GM19099 (cell line): ENCODE data around the gene EFHC1.

Source experiments
- POLR2A ChIP-seq: IDR thresholded peaks from 3 replicates; pipeline ENCODE4 v1.6.1; 2011; ENCODE audit warnings: low read depth; ENCODE audit not compliant: insufficient read length; ENCODE audit errors: extremely low read depth

EFHC1 gene

DNA sequence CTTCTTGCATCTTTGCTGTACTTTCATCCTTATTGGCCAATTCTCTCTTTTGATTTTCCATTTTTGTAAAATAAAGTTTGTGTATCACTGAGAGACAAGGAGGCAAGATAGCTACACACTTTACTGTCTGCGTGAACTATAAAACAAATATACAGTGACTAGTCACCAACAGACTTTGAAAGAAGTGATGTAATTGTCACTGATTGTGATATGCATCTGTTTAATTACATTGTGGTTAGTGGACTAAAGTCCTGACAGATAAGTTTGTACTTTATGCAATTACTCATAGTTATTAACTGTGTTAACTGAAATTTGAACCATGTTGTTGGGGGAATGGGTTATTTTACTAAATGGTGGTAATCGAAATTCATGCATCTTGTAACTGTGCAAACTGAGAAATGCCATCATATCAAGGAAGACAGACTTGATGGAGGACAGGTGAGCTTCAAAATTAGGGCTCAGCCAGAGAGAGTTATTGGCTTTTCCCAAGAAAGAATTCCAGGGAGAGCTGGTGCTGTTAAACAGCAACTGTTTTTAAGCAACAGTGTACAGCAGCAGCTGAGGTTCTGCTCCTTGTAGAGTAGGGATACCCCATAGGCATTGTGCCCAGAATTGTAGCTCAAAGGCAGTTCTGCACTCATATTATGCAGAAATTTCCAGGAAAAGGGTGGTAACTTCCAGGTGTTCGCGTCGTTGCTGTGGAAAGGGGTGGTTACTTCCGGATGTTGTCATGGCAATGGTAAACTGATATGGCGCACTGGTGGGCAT is 62.9 kb downstream of the EFHC1 start:
- no peak for TF ChIP-seq POLR2A

DNA sequence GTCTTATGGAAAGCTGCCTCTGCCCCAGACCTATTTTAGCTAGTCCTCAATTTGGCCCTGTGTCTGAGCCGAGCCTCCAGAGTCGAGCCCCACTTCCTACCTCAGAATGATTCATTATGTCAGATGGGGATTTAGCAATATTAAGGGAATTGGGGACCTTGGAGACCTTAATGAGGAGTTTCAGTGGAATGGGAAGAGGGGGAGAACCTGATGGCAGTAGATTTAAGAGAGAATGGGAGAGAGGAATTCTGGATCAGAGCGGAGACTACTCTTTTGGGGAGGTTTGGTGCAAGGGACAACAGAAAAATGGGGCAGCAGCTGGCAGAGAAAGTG is 63.5 kb downstream of the EFHC1 start:
- no peak for TF ChIP-seq POLR2A

DNA sequence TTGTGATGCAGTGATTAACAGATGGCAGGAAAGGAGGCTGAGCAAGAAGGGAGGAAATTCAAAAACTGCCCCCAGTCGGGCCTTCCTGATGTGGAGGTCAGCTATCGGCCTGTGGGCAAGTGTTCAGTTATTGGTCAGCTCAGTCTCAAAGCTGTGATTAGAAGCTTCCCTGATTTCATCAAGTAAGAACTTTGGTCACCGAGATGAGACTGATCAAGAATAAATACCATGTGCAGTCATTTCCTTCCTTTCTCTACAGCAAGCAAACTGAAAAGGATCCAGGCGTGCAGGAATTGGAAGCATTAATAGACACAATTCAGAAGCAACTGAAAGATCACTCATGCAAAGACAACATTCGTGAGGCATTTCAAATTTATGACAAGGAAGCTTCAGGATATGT is 69.7 kb downstream of the EFHC1 start:
- no peak for TF ChIP-seq POLR2A

DNA sequence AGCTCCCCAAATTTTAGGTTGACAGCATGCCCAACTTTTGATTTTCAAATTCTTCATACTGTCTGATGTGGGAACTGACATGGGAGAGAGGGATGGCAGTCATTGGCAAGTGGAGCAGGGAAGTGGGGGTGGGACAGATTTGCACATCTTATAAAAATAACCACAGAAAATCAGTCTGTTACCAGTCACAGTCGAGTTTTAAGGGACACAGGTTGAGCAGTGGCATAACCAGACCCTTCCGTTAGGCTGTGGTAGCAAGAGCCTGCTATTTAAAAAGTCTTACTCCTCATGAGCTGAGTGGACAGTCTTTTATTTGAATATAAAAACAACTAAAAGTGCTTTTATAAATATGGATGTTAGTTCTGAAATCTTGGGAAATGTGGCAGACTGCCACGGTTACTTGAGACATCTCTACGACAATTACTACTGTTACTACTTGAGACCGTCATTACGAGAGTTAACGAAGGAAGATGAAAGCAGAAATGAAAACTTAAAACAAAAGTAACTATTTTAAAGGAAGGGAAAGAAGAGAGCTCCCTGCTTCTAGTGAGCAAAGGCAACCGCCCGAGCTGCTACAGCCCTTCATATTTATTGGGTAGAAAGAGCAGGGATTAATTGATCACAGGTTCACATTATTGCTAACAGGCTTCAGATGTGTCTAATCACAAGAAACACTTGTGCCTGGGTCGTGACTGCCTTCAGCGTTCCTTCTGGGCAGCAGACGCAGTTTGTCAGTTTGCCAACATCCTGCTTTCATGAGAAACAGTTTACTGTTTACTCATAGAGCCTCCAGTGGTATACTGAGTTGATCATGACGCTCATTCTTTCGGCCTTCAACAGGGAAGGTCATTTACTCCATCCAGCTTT is 71.3 kb downstream of the EFHC1 start:
- peak; percentile 40 for TF ChIP-seq POLR2A

DNA sequence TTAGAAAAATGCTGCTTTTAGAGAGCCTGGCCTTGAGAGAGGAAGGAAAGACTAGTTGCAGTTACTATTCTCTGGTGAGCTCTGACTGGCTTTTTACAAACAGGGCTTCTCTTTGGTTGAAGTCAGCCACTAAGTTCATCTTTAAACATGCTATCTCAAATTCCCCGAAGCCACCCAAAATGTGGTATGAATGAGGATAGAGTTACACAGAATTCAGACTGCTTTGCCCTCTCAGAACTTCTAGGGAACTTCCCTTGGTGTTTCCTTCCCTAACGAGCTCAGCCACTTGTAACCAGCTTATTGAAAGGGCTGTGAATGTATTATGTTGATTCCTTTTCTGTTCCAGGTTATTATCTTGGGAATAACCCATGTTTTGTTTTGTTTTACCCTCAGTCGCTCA is 73.5 kb downstream of the EFHC1 start:
- no peak for TF ChIP-seq POLR2A

DNA sequence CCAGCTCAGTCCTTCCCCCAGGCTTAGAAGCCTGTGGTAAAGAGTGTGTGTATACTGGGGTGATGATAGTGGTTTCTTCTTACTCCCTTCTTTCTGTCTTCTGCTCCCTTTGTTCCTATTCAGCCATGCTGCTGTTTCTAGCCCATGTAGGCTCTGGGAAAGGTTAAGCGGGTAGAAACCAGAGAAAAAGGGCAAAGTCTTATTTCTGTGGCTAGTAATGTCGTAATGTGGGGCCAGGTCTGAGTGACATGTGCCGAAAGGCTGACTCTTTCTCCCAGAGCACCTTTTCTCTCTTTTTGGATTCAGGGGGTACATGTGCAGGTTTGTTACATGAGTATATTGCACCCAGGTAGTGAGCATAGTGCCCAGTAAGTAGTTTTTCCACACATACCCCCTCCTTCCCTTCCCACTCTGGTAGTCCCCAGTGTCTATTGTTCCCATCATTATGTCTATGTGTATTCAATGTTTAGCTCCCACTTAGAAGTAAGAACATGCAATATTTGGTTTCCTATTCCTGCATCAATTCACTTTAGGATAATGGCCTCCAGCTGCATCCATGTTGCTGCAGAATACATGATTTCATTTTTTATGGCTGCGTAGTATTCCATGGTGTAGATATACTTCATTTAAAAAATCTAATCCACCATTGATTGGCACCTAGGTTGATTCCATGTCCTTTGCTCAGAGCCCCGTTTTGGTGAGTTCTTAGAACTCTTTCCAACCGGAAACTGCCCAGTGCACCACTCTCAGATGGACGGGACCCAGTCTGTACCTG is 74.3 kb downstream of the EFHC1 start:
- TF ChIP-seq POLR2A, result no peak

DNA sequence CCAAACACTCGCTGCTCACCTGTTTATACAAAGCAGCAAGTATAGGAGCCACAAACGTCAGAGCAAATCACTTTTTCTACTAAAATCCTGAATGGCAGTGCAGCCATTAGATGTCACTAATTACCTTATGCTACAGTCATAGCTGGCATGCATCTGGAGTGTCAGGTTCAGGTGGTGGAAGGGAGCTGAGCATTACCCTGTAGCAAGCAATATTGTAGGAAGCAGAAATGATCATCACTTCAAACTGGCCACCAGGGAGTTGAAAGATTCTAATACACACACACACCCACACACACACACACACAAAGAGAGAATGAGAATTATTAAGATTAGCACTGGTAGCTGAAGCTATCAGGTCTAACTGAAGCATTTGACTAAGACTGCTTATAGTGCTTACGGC is 75.8 kb downstream of the EFHC1 start:
- TF ChIP-seq POLR2A, result no peak

DNA sequence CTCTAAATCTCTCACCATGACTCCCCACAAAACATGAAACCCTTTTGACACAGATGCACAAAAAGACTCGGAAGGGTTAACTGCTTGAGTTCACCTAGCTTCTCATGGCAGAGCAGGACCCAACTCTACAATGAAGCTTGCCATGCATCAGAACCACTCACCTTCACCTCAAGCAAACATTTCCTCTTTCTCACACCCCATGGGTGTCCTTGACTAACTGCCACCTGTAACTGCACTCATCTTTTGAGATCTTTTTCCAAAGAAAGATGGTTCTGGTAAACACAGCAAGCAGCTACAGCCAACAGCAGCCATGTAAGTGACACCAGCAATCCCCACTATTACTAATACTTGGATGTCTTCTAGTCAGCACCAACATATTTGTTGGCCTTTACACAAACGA is 76.5 kb downstream of the EFHC1 start:
- no peak for TF ChIP-seq POLR2A

DNA sequence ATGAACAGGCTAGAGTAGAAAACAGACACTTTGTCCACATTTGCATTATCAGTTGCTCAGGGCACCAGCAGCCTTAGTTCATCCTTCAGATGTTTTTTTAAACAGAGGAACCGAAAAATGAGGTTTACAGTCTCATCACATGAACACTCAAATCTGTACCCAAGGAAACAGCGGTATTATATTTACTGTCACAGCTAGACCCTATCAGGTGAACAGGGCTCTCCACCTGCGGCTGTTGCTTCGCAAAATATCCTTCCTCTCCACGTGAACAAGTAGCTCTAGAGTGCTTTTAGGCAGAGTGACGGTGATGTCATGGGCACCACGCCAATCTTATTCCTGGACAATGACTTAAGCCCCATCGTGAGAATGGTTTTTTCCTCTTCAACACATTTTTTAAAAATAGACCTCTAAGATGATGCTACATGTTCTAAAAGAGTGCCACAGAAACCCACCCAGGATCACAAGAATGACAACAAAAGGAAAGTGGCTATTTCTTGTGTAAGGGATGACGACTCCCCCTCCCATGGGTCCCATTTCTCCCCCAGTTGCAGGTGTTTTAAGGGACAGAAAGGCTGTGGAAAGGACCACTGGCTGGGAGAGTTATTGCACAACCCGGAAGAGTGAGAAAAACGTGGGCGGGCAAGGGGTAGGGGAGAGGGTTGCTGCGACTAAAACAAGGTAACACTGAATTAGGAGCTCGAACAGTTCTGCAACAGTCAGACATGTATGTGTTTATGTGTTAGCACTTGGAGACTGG is 77.7 kb downstream of the EFHC1 start:
- peak; percentile 33 for TF ChIP-seq POLR2A

DNA sequence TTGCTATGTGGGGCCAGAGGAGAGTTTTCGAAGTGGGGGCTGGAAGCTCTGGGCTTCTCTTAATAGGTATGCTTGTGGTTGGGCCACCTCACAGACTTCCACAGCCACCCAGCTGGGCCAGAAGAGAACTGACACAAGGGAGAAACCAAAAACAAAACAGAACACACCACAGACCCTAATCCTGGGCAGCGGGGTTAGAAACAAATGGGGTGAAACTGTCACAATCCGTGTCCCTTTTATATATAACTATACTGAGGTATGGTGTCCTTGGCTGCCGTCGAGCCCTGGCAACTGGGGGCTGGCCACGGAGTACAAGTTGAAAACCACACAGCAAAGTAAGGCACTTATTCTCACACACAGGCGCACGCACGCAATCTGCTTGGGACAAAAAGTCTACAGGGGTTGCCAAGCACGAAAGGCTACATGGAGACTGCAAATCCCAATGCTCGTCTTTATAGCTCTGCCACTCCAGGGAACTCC is 78.4 kb downstream of the EFHC1 start:
- no peak for TF ChIP-seq POLR2A

DNA sequence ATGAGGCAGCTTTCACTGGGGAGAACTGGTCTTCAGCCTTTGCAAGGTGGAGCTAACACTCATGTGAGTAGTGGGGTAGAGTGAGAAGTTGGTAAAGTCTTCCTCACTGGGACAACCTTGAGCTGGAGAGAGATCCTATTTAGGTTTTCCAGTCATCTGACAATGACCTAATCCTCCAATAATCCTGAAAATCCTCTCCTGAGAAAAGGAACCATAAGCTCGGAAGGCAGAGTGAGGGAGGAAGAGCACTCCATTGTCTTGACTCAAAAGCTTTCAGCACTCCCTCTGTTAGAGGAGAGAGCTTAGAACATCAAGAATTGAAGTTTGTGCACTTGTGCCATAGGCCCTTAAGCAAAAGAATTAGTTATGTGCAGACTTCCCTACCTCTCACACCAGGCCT is 78.9 kb downstream of the EFHC1 start:
- no peak for TF ChIP-seq POLR2A

DNA sequence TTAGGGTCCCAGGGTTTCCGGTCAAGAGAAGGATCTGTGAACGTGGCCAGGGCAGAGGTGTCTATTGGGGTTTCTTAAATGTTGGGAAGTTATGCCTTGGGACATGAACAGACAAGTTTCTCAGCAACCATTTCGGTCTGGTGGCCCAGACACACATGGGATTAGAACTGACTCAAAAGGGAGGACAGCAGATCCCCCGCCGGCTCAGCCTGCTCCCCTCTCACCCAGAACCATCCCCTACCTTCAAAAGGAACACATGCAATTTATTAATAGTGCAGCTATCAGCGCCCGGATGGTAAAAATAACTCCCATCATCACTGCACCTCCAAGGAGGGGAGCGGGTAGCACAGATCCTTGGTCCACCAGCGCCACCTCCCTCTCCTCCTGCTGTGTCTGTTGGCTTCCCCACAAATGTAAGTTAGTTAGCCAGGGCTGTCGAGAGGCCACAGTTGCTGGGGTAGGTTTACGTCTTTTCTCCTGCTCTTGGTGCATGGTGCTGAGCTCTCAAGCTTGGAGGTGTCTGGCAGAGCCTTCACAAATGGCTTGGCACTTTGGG is 79.6 kb downstream of the EFHC1 start:
- no peak for TF ChIP-seq POLR2A

DNA sequence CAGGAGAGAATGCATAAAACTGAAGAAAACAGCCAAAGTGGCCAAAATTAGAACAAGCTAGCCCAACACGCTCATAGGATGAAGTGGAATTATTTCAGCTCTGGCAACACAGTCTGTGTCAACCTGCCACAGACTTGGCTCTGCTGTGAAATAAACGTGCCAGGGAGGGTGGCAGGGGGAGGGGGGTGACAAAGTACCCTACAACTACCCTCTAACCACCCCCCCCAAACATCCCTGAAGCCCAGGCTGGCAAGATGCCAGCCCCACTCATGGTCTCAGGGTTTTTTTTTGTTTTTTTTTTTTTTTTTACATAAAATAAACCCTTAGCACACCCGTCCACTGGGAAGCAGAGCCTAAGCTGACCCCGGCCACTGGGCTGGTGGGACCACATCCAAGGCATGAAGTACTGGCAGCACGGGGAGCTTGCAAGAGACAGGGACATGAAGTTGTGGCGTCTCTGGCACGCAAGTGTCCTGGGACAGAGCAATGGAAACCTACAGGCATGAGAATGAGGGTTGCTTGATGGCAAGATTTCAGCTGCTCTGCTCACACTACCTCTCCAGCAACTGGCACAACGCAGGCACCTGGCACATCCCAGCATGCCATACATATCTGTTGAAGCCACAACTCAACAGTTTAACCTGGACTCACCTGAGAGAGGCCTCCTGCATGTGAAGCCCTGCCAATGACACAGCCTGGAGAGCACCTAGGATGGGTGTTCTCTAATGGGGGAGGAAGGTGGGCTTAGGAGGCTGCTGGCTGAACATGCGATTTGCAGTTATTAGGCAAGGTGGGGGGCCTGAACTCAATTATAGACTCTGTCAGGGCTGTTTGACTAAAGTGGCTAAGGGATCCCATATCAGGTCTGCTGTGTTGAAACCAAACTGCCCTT is 80.3 kb downstream of the EFHC1 start:
- no peak for TF ChIP-seq POLR2A
